ENCODE results near the gene LILRA2.
"Not testable (repeated sequence)": the region's sequence is repeated elsewhere in the genome, so short reads cannot be mapped to it uniquely, and the experiment has no call there.

The LILRA2 gene

DNA sequence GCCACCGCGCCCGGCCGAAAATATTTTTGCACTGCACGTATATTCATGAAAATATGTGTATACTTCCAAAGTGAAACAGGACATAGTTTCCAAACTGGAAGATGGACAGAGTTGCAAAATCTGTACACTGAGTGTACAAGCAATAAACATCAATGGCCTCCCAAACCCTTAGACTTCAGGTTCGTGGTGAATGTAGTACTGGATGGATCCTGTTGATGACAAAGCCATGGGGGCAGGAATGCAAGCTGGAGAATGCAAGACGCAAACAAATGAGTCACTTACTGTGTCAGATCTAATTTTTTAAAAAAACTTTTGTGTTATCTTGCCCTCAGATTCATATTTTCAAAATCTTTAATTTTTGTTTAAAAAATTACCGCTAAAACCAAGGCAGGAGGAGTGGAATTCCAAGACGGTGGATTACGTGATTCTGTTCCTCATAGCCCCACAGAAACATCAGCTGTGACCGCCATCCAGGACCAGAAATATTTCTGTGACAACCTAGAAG lies 12.7 kb upstream of the LILRA2 start:
- TF ChIP-seq, protein P1, sequence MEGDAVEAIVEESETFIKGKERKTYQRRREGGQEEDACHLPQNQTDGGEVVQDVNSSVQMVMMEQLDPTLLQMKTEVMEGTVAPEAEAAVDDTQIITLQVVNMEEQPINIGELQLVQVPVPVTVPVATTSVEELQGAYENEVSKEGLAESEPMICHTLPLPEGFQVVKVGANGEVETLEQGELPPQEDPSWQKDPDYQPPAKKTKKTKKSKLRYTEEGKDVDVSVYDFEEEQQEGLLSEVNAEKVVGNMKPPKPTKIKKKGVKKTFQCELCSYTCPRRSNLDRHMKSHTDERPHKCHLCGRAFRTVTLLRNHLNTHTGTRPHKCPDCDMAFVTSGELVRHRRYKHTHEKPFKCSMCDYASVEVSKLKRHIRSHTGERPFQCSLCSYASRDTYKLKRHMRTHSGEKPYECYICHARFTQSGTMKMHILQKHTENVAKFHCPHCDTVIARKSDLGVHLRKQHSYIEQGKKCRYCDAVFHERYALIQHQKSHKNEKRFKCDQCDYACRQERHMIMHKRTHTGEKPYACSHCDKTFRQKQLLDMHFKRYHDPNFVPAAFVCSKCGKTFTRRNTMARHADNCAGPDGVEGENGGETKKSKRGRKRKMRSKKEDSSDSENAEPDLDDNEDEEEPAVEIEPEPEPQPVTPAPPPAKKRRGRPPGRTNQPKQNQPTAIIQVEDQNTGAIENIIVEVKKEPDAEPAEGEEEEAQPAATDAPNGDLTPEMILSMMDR (conservative IDR thresholded peaks at IDR 0.05; ENCODE audit: control insufficient read depth, insufficient read depth, low read depth, low read length), result no peak
- no peak for DNase-seq (ENCODE audit: low read depth)
- no peak overlapping the region for H3K4me3 ChIP-seq (ENCODE audit: control insufficient read depth, low read depth, low read length)

DNA sequence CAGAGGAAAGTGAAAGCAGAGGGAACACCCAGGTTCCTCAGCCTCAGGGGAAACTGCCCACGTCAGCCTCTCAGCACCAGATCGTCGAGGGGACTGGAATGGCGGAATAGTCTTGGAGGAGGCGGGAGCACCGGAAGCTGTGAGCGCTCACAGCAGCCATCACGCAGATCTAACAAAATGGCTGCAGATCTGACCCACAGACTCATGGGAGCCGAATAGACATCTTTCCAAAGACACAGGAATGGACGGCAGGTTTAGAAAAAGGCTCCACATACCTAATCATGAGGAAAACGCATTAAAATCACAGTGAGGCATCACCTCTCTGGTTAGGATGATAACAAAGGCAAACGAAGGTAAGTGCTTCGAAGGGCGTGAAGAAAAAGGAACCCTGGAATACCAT lies 11.8 kb upstream of the LILRA2 start:
- no peak for DNase-seq (ENCODE audit: low read depth)
- TF ChIP-seq, protein P1 (conservative IDR thresholded peaks at IDR 0.05; ENCODE audit: control insufficient read depth, insufficient read depth, low read depth, low read length), result no peak
- H3K4me3 ChIP-seq (ENCODE audit: control insufficient read depth, low read depth, low read length), result no peak overlapping the region

DNA sequence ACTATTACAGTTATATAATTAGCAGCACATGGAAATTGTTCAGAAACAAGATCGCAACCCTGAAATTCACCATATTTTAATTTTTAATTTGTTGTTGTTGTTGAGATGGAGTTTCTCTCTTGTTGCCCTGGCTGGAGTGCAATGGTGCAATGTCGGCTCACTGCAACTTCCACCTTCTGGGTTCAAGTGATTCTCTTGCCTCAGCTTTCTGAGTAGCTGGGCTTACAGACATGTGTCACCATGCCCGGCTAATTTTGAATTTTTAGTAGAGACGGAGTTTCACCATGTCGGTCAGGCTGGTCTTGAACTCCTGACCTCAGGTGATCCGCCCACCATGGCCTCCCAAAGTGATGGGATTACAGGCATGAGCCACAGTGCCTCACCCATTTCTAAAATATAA lies 10.4 kb upstream of the LILRA2 start:
- H3K4me3 ChIP-seq (ENCODE audit: control insufficient read depth, low read depth, low read length); DNase-seq (ENCODE audit: low read depth): not testable (repeated sequence)

DNA sequence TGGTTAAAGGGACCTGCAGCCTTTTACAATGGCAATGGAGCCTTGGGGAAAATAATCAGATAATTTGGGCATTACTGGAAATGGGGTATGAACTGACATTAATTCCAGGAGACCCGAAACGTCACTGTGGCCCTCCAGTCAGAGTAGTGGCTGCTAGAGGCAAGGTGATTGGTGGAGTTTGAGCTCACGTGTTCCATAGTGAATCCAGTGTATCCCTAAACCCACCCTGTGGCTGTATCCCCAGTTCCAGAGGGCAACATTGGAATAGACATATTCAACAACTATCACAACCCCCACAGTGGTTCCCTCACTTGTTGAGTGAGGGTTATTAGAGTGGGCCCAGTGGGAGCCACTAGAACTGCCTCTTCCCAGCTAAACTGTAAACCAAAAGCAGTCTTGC lies 3.3 kb upstream of the LILRA2 start:
- DNase-seq (ENCODE audit: low read depth), result no peak
- TF ChIP-seq, protein P1 (conservative IDR thresholded peaks at IDR 0.05; ENCODE audit: control insufficient read depth, insufficient read depth, low read depth, low read length), result no peak
- no peak overlapping the region for H3K4me3 ChIP-seq (ENCODE audit: control insufficient read depth, low read depth, low read length)

DNA sequence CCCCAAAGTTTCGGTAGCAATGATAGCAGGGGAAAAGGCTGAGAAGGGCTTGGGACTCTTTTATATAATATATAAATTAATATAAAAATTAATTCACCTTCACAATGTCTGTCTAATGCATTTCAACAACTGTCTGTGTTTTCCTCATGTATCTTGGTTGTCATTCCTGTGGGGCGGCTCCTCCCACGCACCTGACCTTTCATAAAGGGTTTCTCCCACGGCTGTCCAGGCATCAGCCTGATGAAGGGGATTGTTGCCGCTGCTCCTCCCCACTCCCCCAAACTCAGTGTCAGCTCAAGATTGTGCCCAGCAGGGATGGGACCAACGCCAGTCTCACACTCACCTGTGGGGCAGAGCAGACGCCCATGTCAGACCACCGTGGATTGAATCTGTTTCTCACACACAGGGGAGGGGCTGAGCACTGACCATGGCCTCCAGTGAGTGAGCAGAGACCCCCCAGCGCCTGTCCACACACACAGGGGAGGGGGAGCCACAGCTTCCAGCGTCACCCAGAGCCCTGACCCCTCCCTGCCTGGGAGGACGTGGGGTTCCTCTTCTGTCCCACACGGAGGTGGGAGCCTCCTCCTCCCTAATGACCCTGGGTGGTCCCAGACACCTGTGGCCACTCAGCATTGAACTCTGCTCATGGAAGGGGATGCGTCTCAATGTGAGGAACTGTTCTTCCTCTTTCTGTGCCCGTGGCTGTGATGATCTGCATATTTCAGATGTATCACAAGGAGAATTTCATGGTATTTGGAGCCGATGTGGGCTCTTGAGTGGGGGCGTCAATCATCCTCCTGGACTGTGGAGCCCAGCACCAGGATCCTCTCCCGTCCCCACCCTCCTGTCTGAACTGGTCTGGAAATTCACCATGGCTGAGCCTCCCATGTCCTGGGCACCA lies 1.6 kb upstream of the LILRA2 start:
- not testable (repeated sequence) for H3K4me3 ChIP-seq (ENCODE audit: control insufficient read depth, low read depth, low read length); DNase-seq (ENCODE audit: low read depth)

GRCh38 chr19:54572696-54573311 lies 786 bp upstream of the LILRA2 start:
- no peak overlapping the region for H3K4me3 ChIP-seq (ENCODE audit: control insufficient read depth, low read depth, low read length)
- no peak for DNase-seq (ENCODE audit: low read depth)

DNA sequence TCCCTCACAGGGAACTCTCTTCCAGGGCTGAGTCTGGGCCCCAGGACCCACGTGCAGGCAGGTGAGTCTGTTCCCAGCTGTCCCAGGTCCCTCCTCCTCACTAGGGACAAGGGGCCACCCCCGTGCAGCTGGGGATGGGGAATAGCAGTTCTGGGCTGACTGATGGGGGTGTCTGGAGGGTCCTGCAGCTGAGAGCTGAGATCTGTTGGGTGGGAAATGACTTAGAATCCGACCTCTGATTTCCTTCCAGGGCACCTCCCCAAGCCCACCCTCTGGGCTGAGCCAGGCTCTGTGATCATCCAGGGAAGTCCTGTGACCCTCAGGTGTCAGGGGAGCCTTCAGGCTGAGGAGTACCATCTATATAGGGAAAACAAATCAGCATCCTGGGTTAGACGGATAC lies 461 bp downstream of the LILRA2 start:
- no peak for DNase-seq (ENCODE audit: low read depth)
- no peak overlapping the region for H3K4me3 ChIP-seq (ENCODE audit: control insufficient read depth, low read depth, low read length)
- TF ChIP-seq, protein P1 (conservative IDR thresholded peaks at IDR 0.05; ENCODE audit: control insufficient read depth, insufficient read depth, low read depth, low read length), result no peak

More at GRCh38 chr19:54572696-54573311, 786 bp upstream of the LILRA2 start:
- TF ChIP-seq, protein P1 (conservative IDR thresholded peaks at IDR 0.05; ENCODE audit: control insufficient read depth, insufficient read depth, low read depth, low read length), result no peak

Data from fibroblast of mammary gland (primary cell).